Measurements from ENCODE around the gene ZNF177. TPM values are rescaled to one million over a fixed set of nuclear protein-coding genes. Genes with fewer than 3 reads are reported as not detected.

ZNF177 gene
- total RNA-seq, 1 donor from 2014 or later = 4.4 TPM

DNA sequence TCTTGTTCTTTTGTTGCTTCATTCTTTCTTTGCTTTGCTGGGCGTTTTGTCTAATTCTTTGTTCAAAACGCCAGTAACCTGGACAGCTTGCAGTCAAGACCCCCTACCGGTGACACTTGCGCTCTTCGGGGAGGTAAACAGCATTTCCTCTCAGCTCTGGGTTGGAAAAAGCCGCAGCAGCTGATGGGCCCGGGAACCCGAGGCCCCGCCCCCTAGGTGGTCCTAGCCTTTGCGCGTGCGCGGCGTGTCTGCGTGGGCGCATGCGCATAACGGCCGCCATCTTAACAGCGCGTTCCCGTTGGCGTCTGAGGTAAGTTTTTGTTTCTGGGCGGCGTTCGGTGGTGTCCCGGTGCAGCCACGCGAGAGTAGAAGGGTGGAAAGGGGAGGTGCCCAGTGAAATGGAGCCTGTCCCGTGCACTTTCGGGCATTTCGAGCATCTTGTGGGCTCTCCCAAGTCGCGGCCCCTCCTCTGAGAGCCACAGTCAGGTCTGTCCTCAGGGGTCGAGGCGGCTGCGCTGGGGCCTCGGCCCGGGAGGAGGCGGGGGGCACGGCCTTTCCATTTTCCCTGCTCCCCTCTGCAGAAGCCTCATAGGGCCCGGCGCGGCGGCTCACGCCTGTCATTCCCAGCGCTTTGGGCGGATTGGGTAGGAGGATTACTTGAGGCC, 38.8 kb upstream of the ZNF177 start, which contains the start of gene ZNF559:
Gene ZNF559, plus strand, starts transcription at position 261 of the 665 bp plus-strand sequence. CDS start 14,371 bp downstream, outside the sequence.
- Mint-ChIP-seq H3K27me3 (ENCODE audit: low read depth) (no peaks in the 10 kb centered on the region), H3K9me3 (ENCODE audit: low read depth) (peaks cover 40% of the 10 kb centered on the region), H3K4me1 (ENCODE audit: low read depth) (peaks cover 11% of the 10 kb centered on the region), H3K4me3 (ENCODE audit: unreplicated experiment) (peak within 1 kb of the TSS; percentile 89), H3K27ac (ENCODE audit: unreplicated experiment) (peak within 1 kb of the TSS; percentile 95), H3K36me3 (ENCODE audit: low read depth) (peaks cover 28% of the 10 kb centered on the region)
- TF ChIP-seq, protein P1, sequence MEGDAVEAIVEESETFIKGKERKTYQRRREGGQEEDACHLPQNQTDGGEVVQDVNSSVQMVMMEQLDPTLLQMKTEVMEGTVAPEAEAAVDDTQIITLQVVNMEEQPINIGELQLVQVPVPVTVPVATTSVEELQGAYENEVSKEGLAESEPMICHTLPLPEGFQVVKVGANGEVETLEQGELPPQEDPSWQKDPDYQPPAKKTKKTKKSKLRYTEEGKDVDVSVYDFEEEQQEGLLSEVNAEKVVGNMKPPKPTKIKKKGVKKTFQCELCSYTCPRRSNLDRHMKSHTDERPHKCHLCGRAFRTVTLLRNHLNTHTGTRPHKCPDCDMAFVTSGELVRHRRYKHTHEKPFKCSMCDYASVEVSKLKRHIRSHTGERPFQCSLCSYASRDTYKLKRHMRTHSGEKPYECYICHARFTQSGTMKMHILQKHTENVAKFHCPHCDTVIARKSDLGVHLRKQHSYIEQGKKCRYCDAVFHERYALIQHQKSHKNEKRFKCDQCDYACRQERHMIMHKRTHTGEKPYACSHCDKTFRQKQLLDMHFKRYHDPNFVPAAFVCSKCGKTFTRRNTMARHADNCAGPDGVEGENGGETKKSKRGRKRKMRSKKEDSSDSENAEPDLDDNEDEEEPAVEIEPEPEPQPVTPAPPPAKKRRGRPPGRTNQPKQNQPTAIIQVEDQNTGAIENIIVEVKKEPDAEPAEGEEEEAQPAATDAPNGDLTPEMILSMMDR (IDR thresholded peaks at IDR 0.05) = peak; percentile 63
- peak; percentile 95 for DNase-seq (ENCODE audit: low spot score)

DNA sequence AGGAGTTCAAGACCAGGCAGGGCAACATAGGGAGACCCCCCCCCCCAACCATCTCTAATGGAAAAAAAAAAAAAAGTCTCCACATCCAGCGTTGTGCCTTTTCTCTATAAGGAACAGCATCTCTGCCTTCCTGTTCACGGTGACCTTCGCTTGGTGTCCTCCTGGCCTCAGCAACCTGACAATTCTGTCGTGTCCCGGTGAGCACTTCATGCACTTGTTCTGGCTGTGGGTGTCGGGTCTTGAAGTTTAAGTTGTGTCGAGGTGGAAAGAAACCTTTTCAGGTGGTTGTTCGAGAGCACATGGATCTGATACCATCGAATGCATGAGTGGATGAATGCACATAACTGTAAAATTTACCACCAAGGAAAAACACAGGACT, 38.2 kb upstream of the ZNF177 start:
- H3K27ac Mint-ChIP-seq (ENCODE audit: unreplicated experiment) = peak overlapping the region; percentile 54
- no peak for DNase-seq (ENCODE audit: low spot score)
- no peaks in the 10 kb centered on the region for H3K27me3 Mint-ChIP-seq (ENCODE audit: low read depth)
- TF ChIP-seq, protein P1 (IDR thresholded peaks at IDR 0.05) = no peak
- peaks cover 11% of the 10 kb centered on the region for H3K4me1 Mint-ChIP-seq (ENCODE audit: low read depth)
- H3K9me3 Mint-ChIP-seq (ENCODE audit: low read depth) = peaks cover 45% of the 10 kb centered on the region
- H3K36me3 Mint-ChIP-seq (ENCODE audit: low read depth) = peaks cover 32% of the 10 kb centered on the region
- peak overlapping the region; percentile 89 for H3K4me3 Mint-ChIP-seq (ENCODE audit: unreplicated experiment)

DNA sequence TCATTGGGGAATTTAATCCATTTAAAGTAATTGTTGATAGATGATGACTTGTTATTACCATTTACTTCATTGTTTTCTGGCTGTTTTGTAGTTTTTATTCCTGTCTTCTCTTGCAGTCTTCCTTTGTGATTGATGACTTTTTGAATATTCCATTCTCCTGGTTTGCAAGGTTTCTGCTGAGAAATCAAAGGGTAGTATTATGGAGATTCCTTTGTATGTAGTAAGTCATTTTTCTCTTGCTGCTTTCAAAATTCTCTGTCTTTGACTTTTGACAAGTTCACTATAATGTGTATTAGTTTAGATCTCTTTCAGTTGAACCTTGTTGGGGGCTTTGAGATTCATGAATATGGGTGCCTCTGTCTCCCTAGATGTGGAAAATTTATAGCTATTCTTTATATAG, 32.8 kb upstream of the ZNF177 start:
- DNase-seq (ENCODE audit: low spot score) = no peak
- no peaks in the 10 kb centered on the region for H3K27me3 Mint-ChIP-seq (ENCODE audit: low read depth)
- H3K9me3 Mint-ChIP-seq (ENCODE audit: low read depth) = peaks cover 65% of the 10 kb centered on the region
- H3K4me3 Mint-ChIP-seq (ENCODE audit: unreplicated experiment) = no peak overlapping the region
- H3K27ac Mint-ChIP-seq (ENCODE audit: unreplicated experiment) = no peak overlapping the region
- TF ChIP-seq, protein P1 (IDR thresholded peaks at IDR 0.05) = no peak
- H3K4me1 Mint-ChIP-seq (ENCODE audit: low read depth) = peaks cover under 1% of the 10 kb centered on the region
- peaks cover 59% of the 10 kb centered on the region for H3K36me3 Mint-ChIP-seq (ENCODE audit: low read depth)

DNA sequence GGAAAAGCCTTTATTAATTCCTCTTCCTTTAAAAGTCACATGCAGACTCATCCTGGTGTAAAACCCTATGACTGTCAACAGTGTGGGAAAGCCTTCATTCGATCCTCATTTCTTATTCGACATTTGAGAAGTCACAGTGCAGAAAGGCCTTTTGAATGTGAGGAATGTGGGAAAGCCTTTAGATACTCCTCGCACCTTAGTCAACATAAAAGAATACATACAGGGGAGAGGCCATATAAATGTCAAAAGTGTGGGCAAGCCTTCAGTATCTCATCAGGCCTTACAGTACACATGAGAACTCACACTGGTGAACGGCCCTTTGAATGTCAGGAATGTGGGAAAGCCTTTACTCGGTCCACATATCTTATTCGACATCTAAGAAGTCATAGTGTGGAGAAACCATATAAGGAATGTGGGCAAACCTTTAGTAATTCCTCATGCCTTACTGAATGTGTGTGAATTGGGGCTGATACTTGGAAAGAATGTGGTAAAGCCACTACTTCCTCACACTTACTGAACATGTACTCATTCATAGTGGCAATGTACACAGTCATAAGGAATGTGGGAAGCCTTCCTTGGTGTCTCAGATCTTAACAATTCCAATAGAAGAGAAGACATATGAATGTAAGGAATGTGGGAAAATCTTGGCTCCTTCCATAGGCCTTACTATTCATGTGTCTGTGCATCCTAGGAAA, 20.1 kb upstream of the ZNF177 start:
- H3K9me3 Mint-ChIP-seq (ENCODE audit: low read depth) = peaks cover 75% of the 10 kb centered on the region
- TF ChIP-seq, protein P1 (IDR thresholded peaks at IDR 0.05) = no peak
- H3K27ac Mint-ChIP-seq (ENCODE audit: unreplicated experiment) = no peak overlapping the region
- no peak overlapping the region for H3K4me3 Mint-ChIP-seq (ENCODE audit: unreplicated experiment)
- no peaks in the 10 kb centered on the region for H3K27me3 Mint-ChIP-seq (ENCODE audit: low read depth)
- DNase-seq (ENCODE audit: low spot score) = no peak
- no peaks in the 10 kb centered on the region for H3K4me1 Mint-ChIP-seq (ENCODE audit: low read depth)
- H3K36me3 Mint-ChIP-seq (ENCODE audit: low read depth) = peaks cover 75% of the 10 kb centered on the region

DNA sequence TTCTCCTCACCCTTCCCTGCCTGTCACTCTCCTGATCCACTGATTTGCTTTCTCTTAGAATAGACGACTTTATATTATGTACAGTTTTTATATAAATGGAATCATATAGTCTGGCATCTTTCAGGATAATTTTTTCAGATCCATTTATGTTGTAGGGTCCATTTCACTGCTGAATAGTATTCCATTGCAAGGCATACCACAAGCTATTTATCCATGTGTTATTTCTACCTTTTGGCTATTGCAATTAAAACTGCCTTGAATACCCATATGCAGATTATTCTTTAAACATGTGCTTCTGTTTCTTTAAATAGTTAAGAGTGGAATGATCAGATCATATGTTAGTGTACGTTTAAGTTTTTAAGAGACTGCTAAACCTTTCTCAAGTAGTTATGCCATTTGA, 17.8 kb upstream of the ZNF177 start:
- Mint-ChIP-seq H3K9me3 (ENCODE audit: low read depth) (peaks cover 74% of the 10 kb centered on the region), H3K36me3 (ENCODE audit: low read depth) (peaks cover 74% of the 10 kb centered on the region), H3K4me3 (ENCODE audit: unreplicated experiment) (no peak overlapping the region), H3K27me3 (ENCODE audit: low read depth) (no peaks in the 10 kb centered on the region), H3K4me1 (ENCODE audit: low read depth) (no peaks in the 10 kb centered on the region), H3K27ac (ENCODE audit: unreplicated experiment) (no peak overlapping the region)
- DNase-seq (ENCODE audit: low spot score) = no peak
- TF ChIP-seq, protein P1 (IDR thresholded peaks at IDR 0.05) = no peak
